ENCODE results near the gene ZEB1. TPM values are rescaled to one million over a fixed set of nuclear protein-coding genes. Genes with fewer than 3 reads are reported as not detected.
"Not testable (repeated sequence)": the region's sequence is repeated elsewhere in the genome, so short reads cannot be mapped to it uniquely, and the experiment has no call there.

Gene ZEB1
- total RNA-seq, 1 experiment from 2014 or later = 53.9 TPM

DNA sequence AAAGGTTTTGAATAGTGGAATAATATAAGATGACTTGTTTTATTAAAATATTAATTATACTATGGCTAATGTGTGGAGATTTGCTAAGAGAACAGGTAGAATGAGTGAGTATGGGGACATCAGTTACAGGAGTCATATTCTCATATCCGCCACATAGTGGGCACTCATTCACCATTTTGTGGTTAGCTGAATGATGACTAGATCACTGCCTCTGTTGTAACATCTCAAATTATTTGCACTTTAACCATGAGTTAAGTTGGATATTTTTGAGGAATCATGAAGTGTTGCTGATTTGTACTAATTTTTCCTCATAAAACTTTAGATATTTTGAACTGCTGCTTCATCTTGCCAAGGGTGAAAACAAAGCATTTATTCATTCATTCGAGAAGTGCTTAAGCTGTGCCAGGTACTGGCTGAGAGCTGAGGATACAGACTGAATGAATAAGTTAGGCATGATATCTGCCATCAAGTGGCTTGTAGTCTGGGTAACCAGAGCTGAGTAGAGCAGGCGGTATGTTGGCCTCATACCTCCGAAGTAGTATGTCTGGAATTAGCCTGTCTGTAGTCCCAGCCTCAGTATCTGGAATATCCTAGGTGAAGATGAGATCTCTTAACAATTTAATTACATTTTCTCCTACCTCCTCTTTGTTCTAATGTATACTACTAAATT, 100.5 kb downstream of the ZEB1 start:
- H3K4me3 ChIP-seq (ENCODE audit: low read length) = no peak overlapping the region
- peaks cover 2% of the 10 kb centered on the region; the same call in 1 of the 2 replicates for H3K36me3 ChIP-seq (ENCODE audit: insufficient read depth, low read length)
- H3K9ac ChIP-seq (ENCODE audit: low read length) = no peak overlapping the region
- DNase-seq = no peak
- peaks cover 22% of the 10 kb centered on the region for H3K4me1 ChIP-seq (ENCODE audit: low read length)
- H3K4me2 ChIP-seq (ENCODE audit: low read depth, low read length, poor library complexity, severe bottlenecking) = no peak overlapping the region
- H3K9me2 ChIP-seq (replicated peaks; ENCODE audit: insufficient read depth, low read length) = no peaks in the 10 kb centered on the region
- peaks cover under 1% of the 10 kb centered on the region; the same call in 1 of the 2 replicates for H3K9me3 ChIP-seq (ENCODE audit: low read length)
- H3K79me2 ChIP-seq (ENCODE audit: low read length) = peaks cover 99% of the 10 kb centered on the region
- H2AFZ ChIP-seq (ENCODE audit: low read length) = no peak overlapping the region
- no peaks in the 10 kb centered on the region for H4K20me1 ChIP-seq (ENCODE audit: insufficient read depth, low read depth, low read length)
- H3K27me3 ChIP-seq (ENCODE audit: low read length) = no peaks in the 10 kb centered on the region
- no peak overlapping the region for H3K27ac ChIP-seq (ENCODE audit: low read length)

- H2AFZ ChIP-seq (ENCODE audit: low read length) = no peak overlapping the region
- H3K4me2 ChIP-seq (ENCODE audit: low read depth, low read length, poor library complexity, severe bottlenecking) = peak overlapping the region; percentile 10
- H3K9me3 ChIP-seq (ENCODE audit: low read length) = peaks cover 3% of the 10 kb centered on the region; the same call in 1 of the 2 replicates
- no peaks in the 10 kb centered on the region for H3K9me2 ChIP-seq (replicated peaks; ENCODE audit: insufficient read depth, low read length)
- H3K79me2 ChIP-seq (ENCODE audit: low read length) = peaks cover 99% of the 10 kb centered on the region
- no peak overlapping the region for H3K27ac ChIP-seq (ENCODE audit: low read length)
- no peaks in the 10 kb centered on the region for H4K20me1 ChIP-seq (ENCODE audit: insufficient read depth, low read depth, low read length)
- H3K36me3 ChIP-seq (ENCODE audit: insufficient read depth, low read length) = peaks cover 2% of the 10 kb centered on the region; the same call in 1 of the 2 replicates
- no peak overlapping the region for H3K4me3 ChIP-seq (ENCODE audit: low read length)
- DNase-seq = peak; percentile 55
- H3K27me3 ChIP-seq (ENCODE audit: low read length) = no peaks in the 10 kb centered on the region
- H3K9ac ChIP-seq (ENCODE audit: low read length) = no peak overlapping the region
- peaks cover 36% of the 10 kb centered on the region for H3K4me1 ChIP-seq (ENCODE audit: low read length)
Measured at GRCh38 chr10:31421322-31421721, 102.3 kb downstream of the ZEB1 start.

DNA sequence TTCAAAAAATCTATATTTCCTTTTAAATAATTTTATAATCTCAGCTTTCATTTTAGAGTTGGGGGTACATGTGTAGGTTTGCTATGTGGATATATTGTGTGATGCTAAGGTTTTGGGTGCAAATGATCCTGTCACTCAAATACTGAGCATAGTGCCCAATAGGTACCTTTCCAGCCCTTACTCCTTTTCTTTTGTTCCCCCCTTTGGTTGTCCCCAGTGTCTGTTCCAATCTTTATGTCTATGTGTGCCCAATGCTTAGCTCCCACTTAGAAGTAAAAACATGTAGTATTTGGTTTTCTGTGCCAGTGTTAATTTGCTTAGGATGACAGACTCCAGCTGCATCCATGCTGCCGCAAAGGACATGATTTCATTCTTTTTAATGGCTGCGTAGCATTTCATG, 103.6 kb downstream of the ZEB1 start:
- Histone ChIP-seq H3K27ac (ENCODE audit: low read length) (no peak overlapping the region), H3K79me2 (ENCODE audit: low read length) (peaks cover 98% of the 10 kb centered on the region)

GRCh38 chr10:31424473-31424872, 105.5 kb downstream of the ZEB1 start:
- Histone ChIP-seq H2AFZ (ENCODE audit: low read length) (no peak overlapping the region), H3K4me3 (ENCODE audit: low read length) (no peak overlapping the region), H3K9me3 (ENCODE audit: low read length) (peaks cover 3% of the 10 kb centered on the region; the same call in 1 of the 2 replicates), H3K79me2 (ENCODE audit: low read length) (peaks cover 98% of the 10 kb centered on the region), H3K27ac (ENCODE audit: low read length) (no peak overlapping the region), H3K27me3 (ENCODE audit: low read length) (no peaks in the 10 kb centered on the region), H3K9me2 (replicated peaks; ENCODE audit: insufficient read depth, low read length) (no peaks in the 10 kb centered on the region), H3K36me3 (ENCODE audit: insufficient read depth, low read length) (peaks cover 2% of the 10 kb centered on the region; the same call in 1 of the 2 replicates), H3K9ac (ENCODE audit: low read length) (no peak overlapping the region), H3K4me1 (ENCODE audit: low read length) (peaks cover 37% of the 10 kb centered on the region), H3K4me2 (ENCODE audit: low read depth, low read length, poor library complexity, severe bottlenecking) (no peak overlapping the region), H4K20me1 (ENCODE audit: insufficient read depth, low read depth, low read length) (no peaks in the 10 kb centered on the region)
- DNase-seq = no peak

More for the DNA sequence above, 103.6 kb downstream of the ZEB1 start:
- Histone ChIP-seq H3K27me3 (ENCODE audit: low read length) (no peaks in the 10 kb centered on the region), H3K4me3 (ENCODE audit: low read length) (no peak overlapping the region), H2AFZ (ENCODE audit: low read length) (no peak overlapping the region), H4K20me1 (ENCODE audit: insufficient read depth, low read depth, low read length) (no peaks in the 10 kb centered on the region), H3K4me2 (ENCODE audit: low read depth, low read length, poor library complexity, severe bottlenecking) (no peak overlapping the region), H3K4me1 (ENCODE audit: low read length) (peaks cover 37% of the 10 kb centered on the region), H3K36me3 (ENCODE audit: insufficient read depth, low read length) (peaks cover 2% of the 10 kb centered on the region; the same call in 1 of the 2 replicates), H3K9me3 (ENCODE audit: low read length) (peaks cover 3% of the 10 kb centered on the region; the same call in 1 of the 2 replicates), H3K9ac (ENCODE audit: low read length) (no peak overlapping the region), H3K9me2 (replicated peaks; ENCODE audit: insufficient read depth, low read length) (no peaks in the 10 kb centered on the region)
- no peak for DNase-seq

- no peak overlapping the region for H3K4me2 ChIP-seq (ENCODE audit: low read depth, low read length, poor library complexity, severe bottlenecking)
- peak overlapping the region; percentile 22; the same call in 1 of the 2 replicates for H3K27ac ChIP-seq (ENCODE audit: low read length)
- H3K9ac ChIP-seq (ENCODE audit: low read length) = no peak overlapping the region
- H3K4me3 ChIP-seq (ENCODE audit: low read length) = no peak overlapping the region
- H3K36me3 ChIP-seq (ENCODE audit: insufficient read depth, low read length) = no peaks in the 10 kb centered on the region; the same call in 1 of the 2 replicates
- no peaks in the 10 kb centered on the region for H4K20me1 ChIP-seq (ENCODE audit: insufficient read depth, low read depth, low read length)
- no peaks in the 10 kb centered on the region for H3K9me2 ChIP-seq (replicated peaks; ENCODE audit: insufficient read depth, low read length)
- no peak overlapping the region for H2AFZ ChIP-seq (ENCODE audit: low read length)
- peaks cover 3% of the 10 kb centered on the region; the same call in 1 of the 2 replicates for H3K9me3 ChIP-seq (ENCODE audit: low read length)
- H3K27me3 ChIP-seq (ENCODE audit: low read length) = no peaks in the 10 kb centered on the region
- no peak for DNase-seq
- peaks cover 23% of the 10 kb centered on the region for H3K4me1 ChIP-seq (ENCODE audit: low read length)
- H3K79me2 ChIP-seq (ENCODE audit: low read length) = peaks cover 97% of the 10 kb centered on the region
Measured at GRCh38 chr10:31426401-31426800, 107.4 kb downstream of the ZEB1 start.

- not testable (repeated sequence) for H2AFZ ChIP-seq (ENCODE audit: low read length); H3K4me3 ChIP-seq (ENCODE audit: low read length); H3K36me3 ChIP-seq (ENCODE audit: insufficient read depth, low read length); H3K9me3 ChIP-seq (ENCODE audit: low read length); H4K20me1 ChIP-seq (ENCODE audit: insufficient read depth, low read depth, low read length); H3K9ac ChIP-seq (ENCODE audit: low read length); DNase-seq; H3K4me2 ChIP-seq (ENCODE audit: low read depth, low read length, poor library complexity, severe bottlenecking); H3K27me3 ChIP-seq (ENCODE audit: low read length); H3K9me2 ChIP-seq (replicated peaks; ENCODE audit: insufficient read depth, low read length); H3K27ac ChIP-seq (ENCODE audit: low read length)
- peaks cover 96% of the 10 kb centered on the region for H3K79me2 ChIP-seq (ENCODE audit: low read length)
- peaks cover 21% of the 10 kb centered on the region for H3K4me1 ChIP-seq (ENCODE audit: low read length)
Measured at GRCh38 chr10:31427334-31427733, 108.3 kb downstream of the ZEB1 start.

GRCh38 chr10:31428499-31428898, 109.5 kb downstream of the ZEB1 start:
- peaks cover 97% of the 10 kb centered on the region for H3K79me2 ChIP-seq (ENCODE audit: low read length)
- not testable (repeated sequence) for H3K9me3 ChIP-seq (ENCODE audit: low read length); H3K27ac ChIP-seq (ENCODE audit: low read length); H2AFZ ChIP-seq (ENCODE audit: low read length); DNase-seq; H4K20me1 ChIP-seq (ENCODE audit: insufficient read depth, low read depth, low read length); H3K9ac ChIP-seq (ENCODE audit: low read length); H3K9me2 ChIP-seq (replicated peaks; ENCODE audit: insufficient read depth, low read length); H3K4me3 ChIP-seq (ENCODE audit: low read length); H3K27me3 ChIP-seq (ENCODE audit: low read length); H3K4me2 ChIP-seq (ENCODE audit: low read depth, low read length, poor library complexity, severe bottlenecking); H3K36me3 ChIP-seq (ENCODE audit: insufficient read depth, low read length)
- peaks cover 21% of the 10 kb centered on the region for H3K4me1 ChIP-seq (ENCODE audit: low read length)

GRCh38 chr10:31431021-31431420, 112.0 kb downstream of the ZEB1 start:
- Histone ChIP-seq H3K27ac (ENCODE audit: low read length) (no peak overlapping the region), H3K9me3 (ENCODE audit: low read length) (no peaks in the 10 kb centered on the region), H3K4me2 (ENCODE audit: low read depth, low read length, poor library complexity, severe bottlenecking) (no peak overlapping the region), H4K20me1 (ENCODE audit: insufficient read depth, low read depth, low read length) (no peaks in the 10 kb centered on the region), H3K27me3 (ENCODE audit: low read length) (no peaks in the 10 kb centered on the region), H3K9me2 (replicated peaks; ENCODE audit: insufficient read depth, low read length) (no peaks in the 10 kb centered on the region), H3K9ac (ENCODE audit: low read length) (no peak overlapping the region), H3K36me3 (ENCODE audit: insufficient read depth, low read length) (0 out of 2 replicates have a peak, but pooled peaks cover 6% of the 10 kb centered on the region), H3K79me2 (ENCODE audit: low read length) (peaks cover 97% of the 10 kb centered on the region), H2AFZ (ENCODE audit: low read length) (no peak overlapping the region), H3K4me3 (ENCODE audit: low read length) (no peak overlapping the region), H3K4me1 (ENCODE audit: low read length) (peaks cover 4% of the 10 kb centered on the region)
- DNase-seq = no peak

All from Karpas-422 (cell line).